Stomach (tissue), 9 donors: Measurements from ENCODE around the gene TMEM245. TPM values are rescaled to one million over a fixed set of nuclear protein-coding genes. Genes with fewer than 3 reads are reported as not detected.
A peak's percentile ranks its signal among the peaks of the same experiment; 100 is the strongest.

ENCODE experiments used
- DNase-seq, 2 donors: peaks; one replicate each; pipeline versions ENCODE4 v3.0.0 to v3.0.0-alpha.2; 2013 to 2019
- H3K27ac ChIP-seq, 5 donors: fragments of 200-600 bp in 4 of 5; sonication (generic) in 4 of 5; one replicate each; pipeline ENCODE4 v1.5.1; 2013 to 2019; ENCODE audit warnings: mild to moderate bottlenecking in 1 of 5, moderate library complexity in 1 of 5
- H3K27me3 ChIP-seq, 3 donors: fragments of 200-600 bp; sonication (generic); one replicate each; pipeline ENCODE4 v1.5.1; 2017 to 2019; ENCODE audit warnings: mixed run types in 1 of 3
- H3K36me3 ChIP-seq, 4 donors: fragments of 200-600 bp; sonication (generic); 1 replicate in 3 of 4; 2 replicates in 1 of 4; pipeline ENCODE4 v1.5.1; 2016 to 2019
- H3K4me1 ChIP-seq, 4 donors: fragments of 200-600 bp; sonication (generic); one replicate each; pipeline ENCODE4 v1.5.1; 2016 to 2019
- H3K4me3 ChIP-seq, 4 donors: fragments of 200-600 bp; sonication (generic) in 3 of 4; one replicate each; pipeline ENCODE4 v1.5.1; 2016 to 2019; ENCODE audit warnings: mild to moderate bottlenecking in 1 of 4
- H3K9me3 ChIP-seq, 4 donors: fragments of 200-600 bp; sonication (generic); one replicate each; pipeline ENCODE4 v1.5.1; 2016 to 2019
- EP300 ChIP-seq: sonication (generic); formaldehyde crosslinking; IDR thresholded peaks from one replicate; pipeline ENCODE4 v1.6.1; 2017; ENCODE audit warnings: antibody characterized with exemption
- POLR2A ChIP-seq, 4 donors: fragments of 450-650 bp; IDR thresholded peaks; one replicate each; pipeline ENCODE4 v1.6.1; 2016; ENCODE audit warnings: antibody characterized with exemption in 4 of 4, control low read depth in 2 of 4, mild to moderate bottlenecking in 1 of 4, moderate library complexity in 1 of 4
- POLR2AphosphoS5 ChIP-seq, 3 donors: sonication (generic); formaldehyde crosslinking; IDR thresholded peaks; one replicate each; pipeline ENCODE4 v1.6.1; 2016; ENCODE audit warnings: antibody characterized with exemption in 3 of 3
- WGBS, 5 donors: extraction: QIAGEN DNeasy Blood & Tissue Kit in 3 of 5; methylation state at CpG; one replicate each; pipeline versions ENCODE4 v1.1.5 to v1.1.7; 2013 to 2018; 5-methylcytosine and 5-hydroxymethylcytosine counted together
- intact Hi-C: fragments of 100-400 bp; cut with DNase I; formaldehyde crosslinking; loops from one replicate; pipeline ENCODE4 v1.15.1; 2023; ENCODE audit warnings: low total_unique reads
- polyA plus RNA-seq, 3 donors: library from polyadenylated mRNA; stranded (reverse); fragments of 200-250 nt; gene quantifications; one replicate each; pipeline ENCODE4 v1.2.3, GENCODE V29; 2013
- total RNA-seq, 5 donors: library from RNA; depleted of rRNA; stranded (reverse); fragments of >200 nt; gene quantifications; one replicate each; pipeline versions ENCODE4 v1.1.0 to v1.2.3, GENCODE V29; 2014 to 2016
- TF ChIP-seq, protein P1 (sequence below), 7 experiments: fragments of 450-650 bp in 4 of 7; fragments of 200-600 bp in 3 of 7; sonication (generic) in 3 of 7; IDR thresholded peaks; one replicate each; pipeline ENCODE4 v1.5.1; 2016 to 2019; ENCODE audit warnings: antibody characterized with exemption in 7 of 7, control low read depth in 2 of 7, mild to moderate bottlenecking in 1 of 7
- donor health status: healthy with polysubstance abuse.
- donor health status: Bipolar disorder and iron deficiency.
- donor health status: healthy.

TMEM245 gene
- total and polyA plus RNA-seq, 8 donors, result 4.0 to 107 (median 35.5) TPM

DNA sequence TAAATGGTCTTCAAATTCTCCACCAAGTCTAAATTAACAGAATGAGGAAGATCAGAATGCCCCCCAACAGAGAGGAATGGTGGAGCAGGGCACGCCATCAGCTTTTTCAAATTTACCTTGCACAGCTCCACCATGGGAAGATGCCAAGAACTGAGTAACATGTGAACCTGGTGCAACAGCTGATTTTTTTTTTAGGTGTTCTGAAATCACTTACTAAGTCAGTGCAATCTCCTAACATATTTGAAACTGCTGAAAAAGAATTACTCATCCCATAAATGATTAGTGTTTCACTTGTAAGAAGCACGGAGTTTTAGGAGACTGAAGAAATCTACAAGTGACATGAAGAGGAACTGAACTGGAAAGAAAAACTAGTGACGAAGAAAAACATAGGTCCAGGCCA is 5.1 kb downstream of the TMEM245 start:
- peak overlapping the region; percentile 50 to 97 (median 58) for H3K27ac ChIP-seq

DNA sequence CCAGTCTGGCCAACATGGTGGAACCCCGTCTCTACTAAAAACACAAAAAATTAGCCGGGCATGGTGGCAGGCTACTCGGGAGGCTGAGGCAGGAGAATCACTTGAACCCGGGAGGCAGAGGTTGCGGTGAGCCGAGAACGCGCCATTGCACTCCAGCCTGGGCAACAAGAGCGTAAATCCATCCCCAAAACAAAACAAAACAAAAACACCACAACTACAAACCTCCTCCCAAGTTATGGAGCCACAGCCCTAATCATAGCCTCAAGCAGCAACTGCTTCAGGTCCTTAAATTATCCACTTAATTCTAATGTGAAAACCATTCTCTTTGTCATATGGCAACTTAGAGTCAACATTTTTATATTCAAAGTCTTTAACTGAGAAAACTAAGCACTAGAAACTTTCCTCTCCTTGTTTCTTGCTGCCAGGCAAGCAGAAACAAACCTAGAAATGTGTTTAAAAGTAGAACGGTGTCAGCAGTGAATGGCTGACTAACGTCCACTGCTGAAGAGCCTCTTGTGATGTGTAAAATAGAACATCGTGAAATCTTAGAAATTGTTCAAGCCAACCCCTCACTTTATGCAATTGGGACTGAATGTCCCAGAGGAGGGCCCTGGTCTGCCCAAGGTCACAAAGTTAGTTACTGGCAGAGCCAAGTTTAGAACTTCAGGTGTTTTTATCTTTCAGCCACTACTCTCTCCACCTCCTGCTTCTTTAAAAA is 5.7 kb downstream of the TMEM245 start:
- WGBS, 5 donors, result 73 to 87% (median 84%) methylated on average over 12 of the region's 12 CpGs
- intact Hi-C loops, result no loop called here

More for the DNA sequence above, 5.1 kb downstream of the TMEM245 start:
- WGBS, 5 donors, result 57 to 66% (median 59%) methylated on average over 3 of the region's 3 CpGs
- Histone ChIP-seq H3K4me3 (no peak overlapping the region), H3K36me3 (no peaks in the 10 kb centered on the region), H3K9me3 (no peaks in the 10 kb centered on the region), H3K4me1 (peaks cover 79 to 96% (median 88%) of the 10 kb centered on the region in 4 donors), H3K27me3 (no peaks in the 10 kb centered on the region)
- TF ChIP-seq POLR2A (IDR thresholded peaks at IDR 0.05) (no peak), EP300 (no peak), POLR2AphosphoS5 (IDR thresholded peaks at IDR 0.05) (no peak)
- TF ChIP-seq, protein P1, sequence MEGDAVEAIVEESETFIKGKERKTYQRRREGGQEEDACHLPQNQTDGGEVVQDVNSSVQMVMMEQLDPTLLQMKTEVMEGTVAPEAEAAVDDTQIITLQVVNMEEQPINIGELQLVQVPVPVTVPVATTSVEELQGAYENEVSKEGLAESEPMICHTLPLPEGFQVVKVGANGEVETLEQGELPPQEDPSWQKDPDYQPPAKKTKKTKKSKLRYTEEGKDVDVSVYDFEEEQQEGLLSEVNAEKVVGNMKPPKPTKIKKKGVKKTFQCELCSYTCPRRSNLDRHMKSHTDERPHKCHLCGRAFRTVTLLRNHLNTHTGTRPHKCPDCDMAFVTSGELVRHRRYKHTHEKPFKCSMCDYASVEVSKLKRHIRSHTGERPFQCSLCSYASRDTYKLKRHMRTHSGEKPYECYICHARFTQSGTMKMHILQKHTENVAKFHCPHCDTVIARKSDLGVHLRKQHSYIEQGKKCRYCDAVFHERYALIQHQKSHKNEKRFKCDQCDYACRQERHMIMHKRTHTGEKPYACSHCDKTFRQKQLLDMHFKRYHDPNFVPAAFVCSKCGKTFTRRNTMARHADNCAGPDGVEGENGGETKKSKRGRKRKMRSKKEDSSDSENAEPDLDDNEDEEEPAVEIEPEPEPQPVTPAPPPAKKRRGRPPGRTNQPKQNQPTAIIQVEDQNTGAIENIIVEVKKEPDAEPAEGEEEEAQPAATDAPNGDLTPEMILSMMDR (IDR thresholded peaks at IDR 0.05), result no peak
- intact Hi-C loops, result no loop called here
- no peak for DNase-seq

DNA sequence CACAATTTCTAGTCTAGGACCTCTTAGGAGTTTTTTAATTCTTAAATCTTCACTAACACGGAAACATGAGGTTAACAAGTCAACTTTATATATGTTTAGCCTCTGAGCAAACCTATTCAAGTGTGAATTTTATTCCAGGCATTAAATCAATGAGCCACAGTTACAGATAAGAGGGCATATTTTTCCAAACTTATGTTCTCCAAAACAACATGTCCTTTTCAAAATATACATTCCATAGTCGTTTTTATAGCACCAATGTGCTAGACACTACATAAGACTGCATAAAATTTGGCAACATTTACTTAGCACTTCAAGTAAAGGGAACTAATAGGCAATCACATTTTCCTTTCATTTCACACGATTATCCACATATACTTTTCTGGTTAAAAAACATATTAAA is 6.5 kb downstream of the TMEM245 start:
- Histone ChIP-seq H3K36me3 (no peaks in the 10 kb centered on the region), H3K27ac (peak overlapping the region in 3 of 5 donors; percentile 28 to 97 (median 93)), H3K9me3 (no peaks in the 10 kb centered on the region), H3K4me3 (no peak overlapping the region), H3K4me1 (peaks cover 78 to 100% (median 96%) of the 10 kb centered on the region in 4 donors), H3K27me3 (no peaks in the 10 kb centered on the region)
- TF ChIP-seq EP300 (no peak), POLR2A (IDR thresholded peaks at IDR 0.05) (no peak), POLR2AphosphoS5 (IDR thresholded peaks at IDR 0.05) (no peak)
- TF ChIP-seq, protein P1 (IDR thresholded peaks at IDR 0.05), result no peak
- intact Hi-C loops, result no loop called here
- DNase-seq, result no peak
- 30 to 54% (median 37%) methylated on average over 3 of the region's 3 CpGs for WGBS, 5 donors

More for the DNA sequence above, 5.7 kb downstream of the TMEM245 start:
- no peak for DNase-seq
- Histone ChIP-seq H3K27ac (peak overlapping the region; percentile 31 to 97 (median 58)), H3K36me3 (no peaks in the 10 kb centered on the region), H3K4me3 (peak overlapping the region in 1 of 4 donors; percentile 2), H3K27me3 (no peaks in the 10 kb centered on the region), H3K4me1 (peaks cover 79 to 100% (median 92%) of the 10 kb centered on the region in 4 donors), H3K9me3 (no peaks in the 10 kb centered on the region)
- no peak for TF ChIP-seq POLR2A (IDR thresholded peaks at IDR 0.05)
- TF ChIP-seq EP300, result no peak
- no peak for TF ChIP-seq POLR2AphosphoS5 (IDR thresholded peaks at IDR 0.05)
- TF ChIP-seq, protein P1 (IDR thresholded peaks at IDR 0.05), result no peak

DNA sequence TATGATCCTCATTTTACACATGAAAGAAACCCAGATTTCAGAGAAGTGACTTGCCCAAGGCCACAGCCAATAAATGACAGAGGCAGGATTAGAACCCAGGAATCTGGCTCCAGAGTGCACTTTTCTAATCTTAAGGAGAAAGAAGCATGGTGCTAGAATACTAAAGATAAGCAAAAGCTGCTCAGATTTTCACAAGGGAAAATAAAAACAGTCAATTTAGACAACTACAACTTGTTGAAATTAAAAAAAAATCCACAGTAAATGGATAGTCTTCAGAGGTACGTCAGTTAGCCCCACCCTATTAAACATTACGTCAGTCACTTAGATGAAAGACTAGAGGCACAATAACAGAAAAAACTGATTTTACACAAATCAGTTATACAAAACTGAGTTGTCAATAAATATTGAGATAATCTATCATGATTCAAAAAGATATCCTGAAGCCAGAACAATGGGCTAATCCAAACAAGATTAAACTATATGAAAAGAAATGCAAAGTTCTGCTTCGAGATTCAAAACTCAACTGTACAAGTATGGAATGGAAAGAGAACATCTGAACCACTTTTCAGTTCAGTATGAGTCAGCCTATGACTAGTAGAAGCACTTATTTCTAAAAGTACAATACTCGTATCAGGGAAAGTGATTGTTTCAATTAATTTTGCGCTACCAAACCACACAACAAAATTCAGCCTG is 9.3 kb downstream of the TMEM245 start:
- peak overlapping the region in 4 of 5 donors; percentile 69 to 93 (median 80) for H3K27ac ChIP-seq
- H3K36me3 ChIP-seq, result peaks cover 0 to 6% (median 5%) of the 10 kb centered on the region in 4 donors
- H3K9me3 ChIP-seq, result no peaks in the 10 kb centered on the region
- H3K4me1 ChIP-seq, result peaks cover 66 to 93% (median 80%) of the 10 kb centered on the region in 4 donors
- WGBS, 5 donors, result 14 to 28% (median 19%) methylated on average over 5 of the region's 5 CpGs
- H3K4me3 ChIP-seq, result no peak overlapping the region
- intact Hi-C loops, result no loop called here
- H3K27me3 ChIP-seq, result no peaks in the 10 kb centered on the region
- TF ChIP-seq POLR2AphosphoS5 (IDR thresholded peaks at IDR 0.05) (no peak), EP300 (no peak), POLR2A (IDR thresholded peaks at IDR 0.05) (no peak)
- TF ChIP-seq, protein P1 (IDR thresholded peaks at IDR 0.05), result no peak
- DNase-seq, result no peak
